Measurements from ENCODE around the gene TRMT112. TPM values are rescaled to one million over a fixed set of nuclear protein-coding genes. Genes with fewer than 3 reads are reported as not detected.
"Not testable (repeated sequence)": the region's sequence is repeated elsewhere in the genome, so short reads cannot be mapped to it uniquely, and the experiment has no call there.

The TRMT112 gene
- polyA plus RNA-seq, 1 donor from 2014 or later: 335 TPM

- no peak overlapping the region for H2AFZ ChIP-seq (ENCODE audit: low read depth, low read length)
- no peaks in the 10 kb centered on the region for H4K20me1 ChIP-seq (ENCODE audit: insufficient read depth)
- H3K27ac ChIP-seq (ENCODE audit: low read length): no peak overlapping the region
- TF ChIP-seq RAD21 (conservative IDR thresholded peaks at IDR 0.05) (no peak), SMC3 (conservative IDR thresholded peaks at IDR 0.05; ENCODE audit: poor library complexity) (no peak)
- H3K9me3 ChIP-seq (ENCODE audit: low read length): no peaks in the 10 kb centered on the region
- H3K4me3 ChIP-seq (ENCODE audit: low read length): no peak overlapping the region
- no peaks in the 10 kb centered on the region for H3F3A ChIP-seq (ENCODE audit: insufficient read depth, low read length, poor library complexity, severe bottlenecking)
- H3K9me2 ChIP-seq (ENCODE audit: insufficient read depth, low read length): no peaks in the 10 kb centered on the region
- H3K27me3 ChIP-seq (ENCODE audit: insufficient read depth, low read depth, low read length): no peaks in the 10 kb centered on the region
- H3K9ac ChIP-seq (ENCODE audit: low read length): no peak overlapping the region
- H3K4me2 ChIP-seq (ENCODE audit: low read length): no peak overlapping the region
- H3K79me2 ChIP-seq (replicated peaks; ENCODE audit: insufficient read depth, low read length): no peaks in the 10 kb centered on the region
- H3K36me3 ChIP-seq (ENCODE audit: insufficient read depth, low read length): no peaks in the 10 kb centered on the region
These were observed 10.6 kb upstream of the TRMT112 start for GRCh38 chr11:64327993-64328392.

DNA sequence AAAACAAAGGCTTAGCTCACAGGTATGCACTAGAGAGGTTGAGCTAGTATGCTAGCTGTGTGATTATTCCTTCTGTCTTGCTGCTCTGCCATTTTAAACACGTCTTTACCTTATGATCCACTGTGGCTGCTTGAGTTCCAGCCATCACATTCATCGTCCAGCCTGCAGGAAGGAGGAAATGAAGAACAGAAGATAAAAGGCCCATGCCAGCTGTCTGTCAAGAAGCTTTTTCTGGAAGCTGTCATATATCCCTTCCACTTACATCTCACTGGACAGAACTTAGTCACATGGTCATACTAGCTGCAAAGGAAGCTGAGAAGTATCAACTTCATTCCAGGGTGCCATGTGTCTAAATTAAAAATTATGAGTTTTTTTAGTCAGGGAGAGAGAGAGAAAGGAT lies 10.0 kb upstream of the TRMT112 start:
- H3K9ac ChIP-seq (ENCODE audit: low read length): no peak overlapping the region
- H2AFZ ChIP-seq (ENCODE audit: low read depth, low read length): no peak overlapping the region
- no peaks in the 10 kb centered on the region for H3K9me3 ChIP-seq (ENCODE audit: low read length)
- H3K4me2 ChIP-seq (ENCODE audit: low read length): no peak overlapping the region
- H4K20me1 ChIP-seq (ENCODE audit: insufficient read depth): no peaks in the 10 kb centered on the region
- H3K79me2 ChIP-seq (replicated peaks; ENCODE audit: insufficient read depth, low read length): no peaks in the 10 kb centered on the region
- no peak overlapping the region for H3K27ac ChIP-seq (ENCODE audit: low read length)
- H3K27me3 ChIP-seq (ENCODE audit: insufficient read depth, low read depth, low read length): no peaks in the 10 kb centered on the region
- no peaks in the 10 kb centered on the region for H3F3A ChIP-seq (ENCODE audit: insufficient read depth, low read length, poor library complexity, severe bottlenecking)
- no peak overlapping the region for H3K4me3 ChIP-seq (ENCODE audit: low read length)
- no peaks in the 10 kb centered on the region for H3K36me3 ChIP-seq (ENCODE audit: insufficient read depth, low read length)
- no peak for TF ChIP-seq RAD21 (conservative IDR thresholded peaks at IDR 0.05)
- TF ChIP-seq, protein P1, sequence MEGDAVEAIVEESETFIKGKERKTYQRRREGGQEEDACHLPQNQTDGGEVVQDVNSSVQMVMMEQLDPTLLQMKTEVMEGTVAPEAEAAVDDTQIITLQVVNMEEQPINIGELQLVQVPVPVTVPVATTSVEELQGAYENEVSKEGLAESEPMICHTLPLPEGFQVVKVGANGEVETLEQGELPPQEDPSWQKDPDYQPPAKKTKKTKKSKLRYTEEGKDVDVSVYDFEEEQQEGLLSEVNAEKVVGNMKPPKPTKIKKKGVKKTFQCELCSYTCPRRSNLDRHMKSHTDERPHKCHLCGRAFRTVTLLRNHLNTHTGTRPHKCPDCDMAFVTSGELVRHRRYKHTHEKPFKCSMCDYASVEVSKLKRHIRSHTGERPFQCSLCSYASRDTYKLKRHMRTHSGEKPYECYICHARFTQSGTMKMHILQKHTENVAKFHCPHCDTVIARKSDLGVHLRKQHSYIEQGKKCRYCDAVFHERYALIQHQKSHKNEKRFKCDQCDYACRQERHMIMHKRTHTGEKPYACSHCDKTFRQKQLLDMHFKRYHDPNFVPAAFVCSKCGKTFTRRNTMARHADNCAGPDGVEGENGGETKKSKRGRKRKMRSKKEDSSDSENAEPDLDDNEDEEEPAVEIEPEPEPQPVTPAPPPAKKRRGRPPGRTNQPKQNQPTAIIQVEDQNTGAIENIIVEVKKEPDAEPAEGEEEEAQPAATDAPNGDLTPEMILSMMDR (IDR thresholded peaks at IDR 0.05; ENCODE audit: poor library complexity, severe bottlenecking): no peak
- no peaks in the 10 kb centered on the region for H3K9me2 ChIP-seq (ENCODE audit: insufficient read depth, low read length)

- no peaks in the 10 kb centered on the region for H3K79me2 ChIP-seq (replicated peaks; ENCODE audit: insufficient read depth, low read length)
- no peaks in the 10 kb centered on the region for H3K9me3 ChIP-seq (ENCODE audit: low read length)
- no peak overlapping the region for H3K9ac ChIP-seq (ENCODE audit: low read length)
- H3K4me2 ChIP-seq (ENCODE audit: low read length): no peak overlapping the region
- no peak overlapping the region for H3K27ac ChIP-seq (ENCODE audit: low read length)
- H3K9me2 ChIP-seq (ENCODE audit: insufficient read depth, low read length): no peaks in the 10 kb centered on the region
- no peaks in the 10 kb centered on the region for H3F3A ChIP-seq (ENCODE audit: insufficient read depth, low read length, poor library complexity, severe bottlenecking)
- H4K20me1 ChIP-seq (ENCODE audit: insufficient read depth): no peaks in the 10 kb centered on the region
- no peak overlapping the region for H3K4me3 ChIP-seq (ENCODE audit: low read length)
- TF ChIP-seq, protein P1 (IDR thresholded peaks at IDR 0.05; ENCODE audit: poor library complexity, severe bottlenecking): no peak
- TF ChIP-seq POLR2AphosphoS5 (IDR thresholded peaks at IDR 0.05) (no peak), EP300 (conservative IDR thresholded peaks at IDR 0.05; ENCODE audit: poor library complexity, severe bottlenecking) (no peak), SMC3 (conservative IDR thresholded peaks at IDR 0.05; ENCODE audit: poor library complexity) (no peak), RAD21 (conservative IDR thresholded peaks at IDR 0.05) (no peak), EZH2 (IDR thresholded peaks at IDR 0.05; ENCODE audit: borderline replicate concordance, insufficient read depth, low read length, poor library complexity, severe bottlenecking) (no peak), TAF1 (IDR thresholded peaks at IDR 0.05; ENCODE audit: low read depth) (no peak), MXI1 (conservative IDR thresholded peaks at IDR 0.05; ENCODE audit: poor library complexity, severe bottlenecking) (no peak)
- TF ChIP-seq, protein P2, sequence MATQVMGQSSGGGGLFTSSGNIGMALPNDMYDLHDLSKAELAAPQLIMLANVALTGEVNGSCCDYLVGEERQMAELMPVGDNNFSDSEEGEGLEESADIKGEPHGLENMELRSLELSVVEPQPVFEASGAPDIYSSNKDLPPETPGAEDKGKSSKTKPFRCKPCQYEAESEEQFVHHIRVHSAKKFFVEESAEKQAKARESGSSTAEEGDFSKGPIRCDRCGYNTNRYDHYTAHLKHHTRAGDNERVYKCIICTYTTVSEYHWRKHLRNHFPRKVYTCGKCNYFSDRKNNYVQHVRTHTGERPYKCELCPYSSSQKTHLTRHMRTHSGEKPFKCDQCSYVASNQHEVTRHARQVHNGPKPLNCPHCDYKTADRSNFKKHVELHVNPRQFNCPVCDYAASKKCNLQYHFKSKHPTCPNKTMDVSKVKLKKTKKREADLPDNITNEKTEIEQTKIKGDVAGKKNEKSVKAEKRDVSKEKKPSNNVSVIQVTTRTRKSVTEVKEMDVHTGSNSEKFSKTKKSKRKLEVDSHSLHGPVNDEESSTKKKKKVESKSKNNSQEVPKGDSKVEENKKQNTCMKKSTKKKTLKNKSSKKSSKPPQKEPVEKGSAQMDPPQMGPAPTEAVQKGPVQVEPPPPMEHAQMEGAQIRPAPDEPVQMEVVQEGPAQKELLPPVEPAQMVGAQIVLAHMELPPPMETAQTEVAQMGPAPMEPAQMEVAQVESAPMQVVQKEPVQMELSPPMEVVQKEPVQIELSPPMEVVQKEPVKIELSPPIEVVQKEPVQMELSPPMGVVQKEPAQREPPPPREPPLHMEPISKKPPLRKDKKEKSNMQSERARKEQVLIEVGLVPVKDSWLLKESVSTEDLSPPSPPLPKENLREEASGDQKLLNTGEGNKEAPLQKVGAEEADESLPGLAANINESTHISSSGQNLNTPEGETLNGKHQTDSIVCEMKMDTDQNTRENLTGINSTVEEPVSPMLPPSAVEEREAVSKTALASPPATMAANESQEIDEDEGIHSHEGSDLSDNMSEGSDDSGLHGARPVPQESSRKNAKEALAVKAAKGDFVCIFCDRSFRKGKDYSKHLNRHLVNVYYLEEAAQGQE (IDR thresholded peaks at IDR 0.05; ENCODE audit: borderline replicate concordance): no peak
- no peaks in the 10 kb centered on the region for H3K36me3 ChIP-seq (ENCODE audit: insufficient read depth, low read length)
- H2AFZ ChIP-seq (ENCODE audit: low read depth, low read length): no peak overlapping the region
- H3K27me3 ChIP-seq (ENCODE audit: insufficient read depth, low read depth, low read length): no peaks in the 10 kb centered on the region
These were observed 7.5 kb upstream of the TRMT112 start for GRCh38 chr11:64324692-64325469.

GRCh38 chr11:64323984-64324383 lies 6.6 kb upstream of the TRMT112 start:
- H3K27me3 ChIP-seq (ENCODE audit: insufficient read depth, low read depth, low read length); H3K36me3 ChIP-seq (ENCODE audit: insufficient read depth, low read length); H3K4me3 ChIP-seq (ENCODE audit: low read length); H3K9me3 ChIP-seq (ENCODE audit: low read length); H3K79me2 ChIP-seq (replicated peaks; ENCODE audit: insufficient read depth, low read length); H3K9ac ChIP-seq (ENCODE audit: low read length); H3K4me2 ChIP-seq (ENCODE audit: low read length); H3F3A ChIP-seq (ENCODE audit: insufficient read depth, low read length, poor library complexity, severe bottlenecking); H3K27ac ChIP-seq (ENCODE audit: low read length); H4K20me1 ChIP-seq (ENCODE audit: insufficient read depth); H3K9me2 ChIP-seq (ENCODE audit: insufficient read depth, low read length); H2AFZ ChIP-seq (ENCODE audit: low read depth, low read length): not testable (repeated sequence)
